Gastrocnemius medialis (tissue), 4 donors: Measurements from ENCODE around the gene MYRIP. TPM values are rescaled to one million over a fixed set of nuclear protein-coding genes. Genes with fewer than 3 reads are reported as not detected.

Experiments used
- ATAC-seq, 2 donors: fragments of 150-250 bp; one replicate each; pipeline ENCODE4 v1.9.1; 2016
- DNase-seq, 2 donors: peaks; one replicate each; pipeline ENCODE4 v3.0.0-alpha.2; 2019
- H3K27ac ChIP-seq, 4 donors: fragments of 200-600 bp; sonication (generic); 1 replicate in 1 of 4; 2 replicates in 3 of 4; pipeline ENCODE4 v1.5.1; 2016 to 2018; ENCODE audit warnings: mild to moderate bottlenecking in 2 of 4, moderate library complexity in 1 of 4
- H3K27me3 ChIP-seq, 3 donors: fragments of 200-600 bp; sonication (generic) in 2 of 3; 1 replicate in 1 of 3; 2 replicates in 2 of 3; pipeline versions ENCODE4 v1.5.1 to v1.6.0; 2016 to 2019; ENCODE audit warnings: mild to moderate bottlenecking in 1 of 3, moderate library complexity in 1 of 3
- H3K36me3 ChIP-seq, 2 donors: fragments of 200-600 bp; sonication (generic) in 1 of 2; one replicate each; pipeline ENCODE4 v1.5.1; 2017 to 2018
- H3K4me1 ChIP-seq, 2 donors: fragments of 200-600 bp; sonication (generic) in 1 of 2; one replicate each; pipeline ENCODE4 v1.5.1; 2016 to 2017; ENCODE audit warnings: mild to moderate bottlenecking in 2 of 2
- H3K4me3 ChIP-seq, 4 donors: fragments of 200-600 bp; sonication (generic) in 3 of 4; 1 replicate in 1 of 4; 2 replicates in 3 of 4; pipeline ENCODE4 v1.5.1; 2016 to 2019; ENCODE audit warnings: mild to moderate bottlenecking in 2 of 4
- H3K9me3 ChIP-seq, 3 donors: fragments of 200-600 bp; sonication (generic) in 2 of 3; 1 replicate in 1 of 3; 2 replicates in 2 of 3; pipeline ENCODE4 v1.5.1; 2016 to 2019
- CTCF ChIP-seq, 5 experiments: fragments of 450-650 bp in 3 of 5; fragments of 200-600 bp in 2 of 5; sonication (generic) in 2 of 5; IDR thresholded peaks in 4 of 5; conservative IDR thresholded peaks in 1 of 5; 1 replicate in 4 of 5; 2 replicates in 1 of 5; pipeline ENCODE4 v1.5.1; 2016 to 2019; ENCODE audit warnings: antibody characterized with exemption in 5 of 5, mild to moderate bottlenecking in 3 of 5, moderate library complexity in 3 of 5
- POLR2A ChIP-seq, 2 donors: fragments of 450-650 bp; IDR thresholded peaks; one replicate each; pipeline ENCODE4 v1.6.1; 2017; ENCODE audit warnings: antibody characterized with exemption in 2 of 2, mild to moderate bottlenecking in 2 of 2, moderate library complexity in 2 of 2
- in situ Hi-C, 4 donors: fragments of 200-750 bp; cut with MboI; loops; one replicate each; pipeline versions ENCODE4 v1.15.0 to v1.8.0; 2017; ENCODE audit warnings: low sequenced_read_pairs in 4 of 4
- intact Hi-C: fragments of 100-400 bp; cut with DNase I; formaldehyde crosslinking; loops from one replicate; pipeline ENCODE4 v1.15.1; 2023; ENCODE audit warnings: low total_unique reads
- total RNA-seq, 4 donors: library from RNA; depleted of rRNA; stranded (reverse); fragments of >200 nt; gene quantifications; one replicate each; pipeline versions ENCODE4 v1.1.0 to v1.2.3, GENCODE V29; 2016

MYRIP gene
- total RNA-seq, 4 donors from 2014 or later, result 0.66 to 1.9 (median 1.5) TPM

- no peak overlapping the region for H3K4me3 ChIP-seq
- no peak overlapping the region for H3K27ac ChIP-seq
- no peaks in the 10 kb centered on the region for H3K27me3 ChIP-seq
- no peaks in the 10 kb centered on the region for H3K4me1 ChIP-seq
- intact Hi-C loops (no loop called here), in situ Hi-C loops (no loop called here)
- no peaks in the 10 kb centered on the region for H3K9me3 ChIP-seq
- DNase-seq (no peak), ATAC-seq (no peak)
- no peaks in the 10 kb centered on the region for H3K36me3 ChIP-seq
- TF ChIP-seq CTCF (IDR thresholded peaks at IDR 0.05 in 4 of 5, conservative IDR thresholded peaks at IDR 0.05 in 1 of 5) (no peak), POLR2A (IDR thresholded peaks at IDR 0.05) (no peak)
These were observed 125.3 kb downstream of the MYRIP start for GRCh38 chr3:39934696-39935095.

- DNase-seq (no peak), ATAC-seq (no peak)
- no peak for TF ChIP-seq CTCF (IDR thresholded peaks at IDR 0.05 in 4 of 5, conservative IDR thresholded peaks at IDR 0.05 in 1 of 5)
- no peak for TF ChIP-seq POLR2A (IDR thresholded peaks at IDR 0.05)
- Histone ChIP-seq H3K4me3 (no peak overlapping the region), H3K36me3 (no peaks in the 10 kb centered on the region), H3K27ac (no peak overlapping the region), H3K4me1 (no peaks in the 10 kb centered on the region), H3K9me3 (no peaks in the 10 kb centered on the region), H3K27me3 (no peaks in the 10 kb centered on the region)
- intact Hi-C loops (no loop called here), in situ Hi-C loops (no loop called here)
These were observed 125.9 kb downstream of the MYRIP start for GRCh38 chr3:39935261-39935660.

GRCh38 chr3:39936848-39937247 lies 127.4 kb downstream of the MYRIP start:
- no peaks in the 10 kb centered on the region for H3K9me3 ChIP-seq
- H3K27ac ChIP-seq, result no peak overlapping the region
- TF ChIP-seq POLR2A (IDR thresholded peaks at IDR 0.05) (no peak), CTCF (IDR thresholded peaks at IDR 0.05 in 4 of 5, conservative IDR thresholded peaks at IDR 0.05 in 1 of 5) (no peak)
- no peaks in the 10 kb centered on the region for H3K27me3 ChIP-seq
- H3K4me3 ChIP-seq, result no peak overlapping the region
- ATAC-seq (no peak), DNase-seq (no peak)
- no peaks in the 10 kb centered on the region for H3K4me1 ChIP-seq
- intact Hi-C loops (no loop called here), in situ Hi-C loops (no loop called here)
- no peaks in the 10 kb centered on the region for H3K36me3 ChIP-seq

- no peak for TF ChIP-seq POLR2A (IDR thresholded peaks at IDR 0.05)
- H3K4me3 ChIP-seq, result no peak overlapping the region
- H3K27ac ChIP-seq, result no peak overlapping the region
- H3K36me3 ChIP-seq, result no peaks in the 10 kb centered on the region
- no peak for DNase-seq
- H3K4me1 ChIP-seq, result no peaks in the 10 kb centered on the region
- in situ Hi-C loops (no loop called here), intact Hi-C loops (no loop called here)
- ATAC-seq, result no peak
- no peaks in the 10 kb centered on the region for H3K27me3 ChIP-seq
- H3K9me3 ChIP-seq, result no peaks in the 10 kb centered on the region
These were observed 127.9 kb downstream of the MYRIP start for GRCh38 chr3:39937315-39937714.

GRCh38 chr3:39937874-39938273 lies 128.5 kb downstream of the MYRIP start:
- no peaks in the 10 kb centered on the region for H3K36me3 ChIP-seq
- in situ Hi-C loops (no loop called here), intact Hi-C loops (no loop called here)
- H3K4me1 ChIP-seq, result no peaks in the 10 kb centered on the region
- DNase-seq (no peak), ATAC-seq (no peak)
- no peaks in the 10 kb centered on the region for H3K27me3 ChIP-seq
- no peak overlapping the region for H3K4me3 ChIP-seq
- TF ChIP-seq POLR2A (IDR thresholded peaks at IDR 0.05), result no peak
- TF ChIP-seq CTCF (IDR thresholded peaks at IDR 0.05 in 4 of 5, conservative IDR thresholded peaks at IDR 0.05 in 1 of 5), result no peak
- no peak overlapping the region for H3K27ac ChIP-seq
- H3K9me3 ChIP-seq, result no peaks in the 10 kb centered on the region
